NCI-H1048 (cell line): ENCODE data around the gene KAT6B.
"Not testable (repeated sequence)": the region's sequence is repeated elsewhere in the genome, so short reads cannot be mapped to it uniquely, and the experiment has no call there.

ENCODE experiments used
- DNase-seq: peaks from one replicate; lab custom pipeline; 2025; lab: John Stamatoyannopoulos, UW

KAT6B gene

GRCh38 chr10:74826142-74827044 is at the start of gene KAT6B:
KAT6B (plus strand) TSS chr10:74826600; CDS start chr10:74842858, 16,258 bp downstream.
- DNase-seq = peak; percentile 99

GRCh38 chr10:74778436-74779094 is 47.8 kb upstream of the KAT6B start:
- DNase-seq = no peak

GRCh38 chr10:74781870-74782269 is 44.5 kb upstream of the KAT6B start:
- DNase-seq = not testable (repeated sequence)

GRCh38 chr10:74784462-74784861 is 41.9 kb upstream of the KAT6B start:
- no peak for DNase-seq

- DNase-seq = no peak
Observed at GRCh38 chr10:74786126-74786525, 40.3 kb upstream of the KAT6B start.

GRCh38 chr10:74787457-74787856 is 38.9 kb upstream of the KAT6B start:
- no peak for DNase-seq

GRCh38 chr10:74791979-74792378 is 34.4 kb upstream of the KAT6B start:
- DNase-seq = not testable (repeated sequence)

- no peak for DNase-seq
Observed at GRCh38 chr10:74792726-74793125, 33.7 kb upstream of the KAT6B start.

- not testable (repeated sequence) for DNase-seq
Observed at GRCh38 chr10:74793240-74793639, 33.2 kb upstream of the KAT6B start.

GRCh38 chr10:74794531-74794930 is 31.9 kb upstream of the KAT6B start:
- DNase-seq = no peak

- DNase-seq = no peak
Observed at GRCh38 chr10:74797550-74797949, 28.9 kb upstream of the KAT6B start.

GRCh38 chr10:74799721-74800221 is 26.6 kb upstream of the KAT6B start:
- DNase-seq = no peak

- DNase-seq = no peak
Observed at GRCh38 chr10:74801447-74801846, 25.0 kb upstream of the KAT6B start.

GRCh38 chr10:74808501-74808900 is 17.9 kb upstream of the KAT6B start:
- DNase-seq = no peak

- DNase-seq = no peak
Observed at GRCh38 chr10:74810087-74810486, 16.3 kb upstream of the KAT6B start.

- no peak for DNase-seq
Observed at GRCh38 chr10:74813381-74814259, 12.8 kb upstream of the KAT6B start.

- DNase-seq = no peak
Observed at GRCh38 chr10:74814797-74815196, 11.6 kb upstream of the KAT6B start.

- DNase-seq = no peak
Observed at GRCh38 chr10:74816824-74817498, 9.4 kb upstream of the KAT6B start.

GRCh38 chr10:74821501-74821900 is 4.9 kb upstream of the KAT6B start:
- no peak for DNase-seq

GRCh38 chr10:74822101-74822500 is 4.3 kb upstream of the KAT6B start:
- DNase-seq = no peak

GRCh38 chr10:74822521-74823089 is 3.8 kb upstream of the KAT6B start:
- DNase-seq = no peak
